HepG2 (cell line): ENCODE results near the gene TMEM143. TPM values are rescaled to one million over a fixed set of nuclear protein-coding genes. Genes with fewer than 3 reads are reported as not detected.

Experiments used
- ATAC-seq: fragments of 200-7000 bp; cut with Tn5 transposase; 3 replicates; pipeline ENCODE4 v1.9.1; 2020; ENCODE audit warnings: mild to moderate bottlenecking, moderate library complexity
- BruUV-seq: library from RNA; stranded (reverse); fragments of 400-500 nt; replicated peaks from 2 replicates; lab custom pipeline; 2021; lab: Mats Ljungman, UMichigan
- CTCF ChIA-PET: fragments of 300-600 bp; formaldehyde crosslinking; extraction: SDS; loops from one replicate; lab custom pipeline; 2021; ENCODE audit warnings: low total read pairs, inconsistent platforms, low intra/inter-chr PET ratio; lab: Yijun Ruan, JAX
- POLR2A ChIA-PET: fragments of 350-600 bp; sonication (Branson Sonifier 250); formaldehyde crosslinking; loops from one replicate; lab custom pipeline; 2020; ENCODE audit warnings: antibody characterized with exemption, inconsistent platforms; lab: Yijun Ruan, JAX
- DNase-seq: peaks from one replicate; pipeline ENCODE4 v3.0.0-alpha.2; 2015; ENCODE audit warnings: low spot score
- FAIRE-seq: peaks from 3 replicates; lab custom pipeline; 2011; peaks lifted over from hg19 to GRCh38; lab: Jason Lieb, UNC
- H2AFZ ChIP-seq: one replicate; pipeline ENCODE4 v1.6.1; 2011; ENCODE audit warnings: low read length, inconsistent platforms
- H3K27ac ChIP-seq: fragments of 300-600 bp; 3 replicates; pipeline ENCODE4 v1.8.0; 2011; ENCODE audit warnings: mixed run types, mild to moderate bottlenecking, mixed read lengths, low read length, inconsistent platforms; ENCODE audit not compliant: insufficient read depth; ENCODE audit errors: extremely low read length
- H3K27me3 ChIP-seq, 2 experiments: fragments of 200-600 bp in 1 of 2; 2 replicates in 1 of 2; 3 replicates in 1 of 2; pipeline versions ENCODE4 v1.6.0 to v1.8.0; 2011; ENCODE audit warnings: low read length in 2 of 2, mild to moderate bottlenecking in 2 of 2, moderate library complexity in 2 of 2, inconsistent platforms in 1 of 2; ENCODE audit not compliant: insufficient read depth in 2 of 2, control insufficient read depth in 1 of 2
- H3K36me3 ChIP-seq, 2 experiments: fragments of 200-600 bp in 1 of 2; replicated peaks in 1 of 2; 2 replicates in 1 of 2; 3 replicates in 1 of 2; pipeline versions ENCODE4 v1.5.1 to v1.8.0; 2011; ENCODE audit warnings: low read length in 2 of 2, inconsistent platforms in 1 of 2; ENCODE audit not compliant: insufficient read depth in 2 of 2, control insufficient read depth in 1 of 2
- H3K4me1 ChIP-seq: 2 replicates; pipeline ENCODE4 v1.5.1; 2012; ENCODE audit warnings: low read length, inconsistent platforms; ENCODE audit not compliant: insufficient read depth
- H3K4me2 ChIP-seq: 2 replicates; pipeline ENCODE4 v1.6.0; 2011; ENCODE audit warnings: low read depth, low read length, inconsistent platforms
- H3K4me3 ChIP-seq, 3 experiments: fragments of 200-600 bp in 1 of 3; sonication (generic), shearing (Covaris generic) in 1 of 3; replicated peaks in 1 of 3; 2 replicates each; pipeline ENCODE4 v1.5.1; 2011 to 2016; ENCODE audit warnings: low read length in 3 of 3, inconsistent platforms in 2 of 3, low read depth in 2 of 3, mild to moderate bottlenecking in 2 of 3, control low read depth in 1 of 3, mixed read lengths in 1 of 3; ENCODE audit not compliant: insufficient read depth in 1 of 3
- H3K79me2 ChIP-seq: one replicate; pipeline ENCODE4 v1.6.1; 2011; ENCODE audit warnings: low read length, inconsistent platforms; ENCODE audit not compliant: insufficient read depth
- H3K9ac ChIP-seq: 2 replicates; pipeline ENCODE4 v1.6.0; 2011; ENCODE audit warnings: mild to moderate bottlenecking, low read depth, low read length, inconsistent platforms; ENCODE audit not compliant: insufficient read depth
- H3K9me3 ChIP-seq: 2 replicates; pipeline ENCODE4 v1.5.1; 2012; ENCODE audit warnings: mild to moderate bottlenecking, low read length
- H4K20me1 ChIP-seq: 2 replicates; pipeline ENCODE4 v1.6.0; 2011; ENCODE audit warnings: inconsistent platforms, mild to moderate bottlenecking, low read length, moderate library complexity; ENCODE audit not compliant: insufficient read depth
- CBX1 ChIP-seq: IDR thresholded peaks from one replicate; pipeline ENCODE4 v1.6.1; 2016; ENCODE audit warnings: antibody characterized with exemption, low read depth
- DDIT3 ChIP-seq: sonication (generic); formaldehyde crosslinking; IDR thresholded peaks from 2 replicates; pipeline ENCODE4 v1.4.0; 2020; ENCODE audit warnings: mild to moderate bottlenecking, missing genetic modification reagents
- JUN ChIP-seq: sonication (generic); formaldehyde crosslinking; IDR thresholded peaks from 2 replicates; pipeline ENCODE4 v1.4.0; 2020; ENCODE audit warnings: mild to moderate bottlenecking, missing genetic modification reagents
- KAT8 ChIP-seq: IDR thresholded peaks from 2 replicates; pipeline ENCODE4 v1.6.1; 2016; ENCODE audit warnings: missing genetic modification reagents, missing compliant biosample characterization
- RFXANK ChIP-seq: IDR thresholded peaks from 2 replicates; pipeline ENCODE4 v1.6.1; 2016
- SNRNP70 ChIP-seq: fragments of 200-400 bp; formaldehyde crosslinking; IDR thresholded peaks from 2 replicates; pipeline ENCODE4 v1.6.1; 2017; ENCODE audit warnings: mild to moderate bottlenecking, low read depth, low read length, moderate library complexity
- SSRP1 ChIP-seq: IDR thresholded peaks from 2 replicates; pipeline ENCODE4 v1.6.1; 2016; ENCODE audit warnings: control low read depth
- STAG1 ChIP-seq: sonication (generic); formaldehyde crosslinking; IDR thresholded peaks from 2 replicates; pipeline ENCODE4 v1.4.0; 2020; ENCODE audit warnings: missing genetic modification reagents
- TEAD2 ChIP-seq: sonication (generic); formaldehyde crosslinking; IDR thresholded peaks from 2 replicates; pipeline ENCODE4 v1.9.0; 2021; ENCODE audit warnings: missing genetic modification reagents
- THAP11 ChIP-seq: IDR thresholded peaks from 2 replicates; pipeline ENCODE4 v1.6.1; 2016; ENCODE audit warnings: missing biosample characterization, missing genetic modification reagents
- ZFP82 ChIP-seq: sonication (generic); formaldehyde crosslinking; IDR thresholded peaks from 2 replicates; pipeline ENCODE4 v1.5.1; 2020; ENCODE audit warnings: mild to moderate bottlenecking, missing genetic modification reagents, borderline replicate concordance
- ZIK1 ChIP-seq: sonication (generic); formaldehyde crosslinking; IDR thresholded peaks from 2 replicates; pipeline ENCODE4 v1.5.0; 2020; ENCODE audit warnings: mild to moderate bottlenecking, low read depth, missing genetic modification reagents, borderline replicate concordance
- ZKSCAN5 ChIP-seq: sonication (generic); formaldehyde crosslinking; IDR thresholded peaks from 2 replicates; pipeline ENCODE4 v1.5.1; 2020; ENCODE audit warnings: mild to moderate bottlenecking, missing genetic modification reagents
- ZNF17 ChIP-seq: sonication (generic); formaldehyde crosslinking; IDR thresholded peaks from 2 replicates; pipeline ENCODE4 v1.5.0; 2020; ENCODE audit warnings: mild to moderate bottlenecking, missing genetic modification reagents
- ZNF264 ChIP-seq: sonication (generic); formaldehyde crosslinking; IDR thresholded peaks from 2 replicates; pipeline ENCODE4 v1.4.0; 2020; ENCODE audit warnings: missing genetic modification reagents
- ZNF44 ChIP-seq: sonication (generic); formaldehyde crosslinking; IDR thresholded peaks from 2 replicates; pipeline ENCODE4 v1.5.1; 2020; ENCODE audit warnings: mild to moderate bottlenecking, missing genetic modification reagents
- ZNF563 ChIP-seq: sonication (generic); formaldehyde crosslinking; IDR thresholded peaks from 2 replicates; pipeline ENCODE4 v1.8.0; 2022; ENCODE audit warnings: mild to moderate bottlenecking, moderate library complexity, missing genetic modification reagents
- ZNF570 ChIP-seq: sonication (generic); formaldehyde crosslinking; IDR thresholded peaks from 2 replicates; pipeline ENCODE4 v1.4.0; 2020; ENCODE audit warnings: mild to moderate bottlenecking, missing genetic modification reagents, borderline replicate concordance
- ZNF614 ChIP-seq: IDR thresholded peaks from 2 replicates; pipeline ENCODE4 v1.6.1; 2018; ENCODE audit warnings: missing biosample characterization, missing genetic modification reagents, inconsistent platforms, borderline replicate concordance
- ZNF7 ChIP-seq: IDR thresholded peaks from 2 replicates; pipeline ENCODE4 v1.6.1; 2016; ENCODE audit warnings: missing biosample characterization, missing genetic modification reagents
- ZNF770 ChIP-seq: sonication (generic); formaldehyde crosslinking; IDR thresholded peaks from 2 replicates; pipeline ENCODE4 v1.5.0; 2020; ENCODE audit warnings: mild to moderate bottlenecking, missing genetic modification reagents
- ZNF792 ChIP-seq: IDR thresholded peaks from 2 replicates; pipeline ENCODE4 v1.6.1; 2016
- ZNF891 ChIP-seq: sonication (generic); formaldehyde crosslinking; IDR thresholded peaks from 2 replicates; pipeline ENCODE4 v1.5.0; 2020; ENCODE audit warnings: mild to moderate bottlenecking, missing genetic modification reagents
- ZSCAN29 ChIP-seq: sonication (generic); formaldehyde crosslinking; conservative IDR thresholded peaks from 2 replicates; pipeline ENCODE4 v1.4.0; 2020; ENCODE audit warnings: mild to moderate bottlenecking, missing genetic modification reagents
- WGBS: methylation state at CpG from one replicate; pipeline ENCODE4 v1.1.6; 2017; ENCODE audit warnings: low lambda C conversion rate; 5-methylcytosine and 5-hydroxymethylcytosine counted together
- in situ Hi-C: cut with HindIII; loops from 2 replicates; pipeline ENCODE4 v1.10.0; 2017; ENCODE audit warnings: low pct_unique_long_range_greater_than_20kb; ENCODE audit not compliant: extremely low pct_ligation_motif_present
- intact Hi-C: fragments of 100-400 bp; cut with micrococcal nuclease; formaldehyde crosslinking; loops from one replicate; pipeline ENCODE4 v1.10.0; 2022; ENCODE audit not compliant: unreplicated experiment
- polyA plus RNA-seq, 8 experiments: library from polyadenylated mRNA; depleted of rRNA in 3 of 8; stranded (reverse) in 7 of 8; unstranded in 1 of 8; fragments of >200 nt; fragmentation: Illumina TruSeq in 4 of 8; extraction: Trizol in 4 of 8; gene quantifications; 2 replicates each; pipeline versions ENCODE4 v1.2.1 to v1.2.3, GENCODE V29; 2011 to 2016; ENCODE audit warnings: low read depth in 4 of 8, missing spikeins in 1 of 8, mixed read lengths in 1 of 8; ENCODE audit not compliant: insufficient read depth in 1 of 8
- total RNA-seq, 5 experiments: library from RNA; depleted of rRNA; stranded (reverse); fragments of >200 nt; fragmentation: Illumina TruSeq; extraction: Trizol; gene quantifications; 2 replicates each; pipeline ENCODE4 v1.2.3, GENCODE V29; 2016; ENCODE audit warnings: low read depth in 1 of 5
- TF ChIP-seq, protein P1 (sequence below): sonication (generic); formaldehyde crosslinking; IDR thresholded peaks from 2 replicates; pipeline ENCODE4 v1.5.0; 2020; ENCODE audit warnings: mild to moderate bottlenecking, missing genetic modification reagents, moderate library complexity

The TMEM143 gene
- total and polyA plus RNA-seq, 2 of the 13 experiments (the other 11 are each of a cell fraction or from before 2014, with no cell fraction given), result 7.7 to 11.3 TPM

DNA sequence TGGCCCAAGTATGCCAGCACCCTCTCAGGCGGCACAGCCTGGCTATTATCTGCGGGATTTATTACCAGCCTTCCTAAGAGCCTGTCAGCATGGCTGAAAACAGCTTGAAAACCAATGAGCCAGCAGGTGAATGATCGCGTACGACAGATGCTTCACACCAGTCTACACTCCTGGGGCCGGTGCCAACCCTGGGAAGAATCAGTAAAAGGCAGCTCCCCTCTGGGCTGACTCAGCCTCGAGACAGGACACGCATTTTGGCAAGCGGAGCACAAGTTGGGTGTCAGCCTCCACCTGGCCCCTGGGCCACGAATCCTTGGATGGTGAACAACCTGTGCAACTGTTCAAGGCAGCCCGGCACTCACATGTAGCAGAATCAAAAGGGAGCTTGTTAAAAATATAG, 22.7 kb downstream of the TMEM143 start:
- CTCF ChIA-PET, result no interaction called here

GRCh38 chr19:48338802-48339503, 24.8 kb downstream of the TMEM143 start:
- Histone ChIP-seq H3K4me1 (no peaks in the 10 kb centered on the region), H2AFZ (no peak overlapping the region), H3K9ac (no peak overlapping the region), H3K79me2 (no peaks in the 10 kb centered on the region), H3K4me2 (no peak overlapping the region), H4K20me1 (no peaks in the 10 kb centered on the region), H3K27me3 (no peaks in the 10 kb centered on the region), H3K9me3 (no peaks in the 10 kb centered on the region), H3K4me3 (no peak overlapping the region), H3K27ac (no peak overlapping the region), H3K36me3 (peaks cover 1 to 17% of the 10 kb centered on the region in 2 experiments; a peak in 4 of 5 replicates)
- BruUV-seq, result no TSS peak
- TF ChIP-seq SSRP1 (CRISPR knock-in tag), result no peak
- no peak for TF ChIP-seq THAP11 (CRISPR knock-in tag)
- TF ChIP-seq, protein P1, sequence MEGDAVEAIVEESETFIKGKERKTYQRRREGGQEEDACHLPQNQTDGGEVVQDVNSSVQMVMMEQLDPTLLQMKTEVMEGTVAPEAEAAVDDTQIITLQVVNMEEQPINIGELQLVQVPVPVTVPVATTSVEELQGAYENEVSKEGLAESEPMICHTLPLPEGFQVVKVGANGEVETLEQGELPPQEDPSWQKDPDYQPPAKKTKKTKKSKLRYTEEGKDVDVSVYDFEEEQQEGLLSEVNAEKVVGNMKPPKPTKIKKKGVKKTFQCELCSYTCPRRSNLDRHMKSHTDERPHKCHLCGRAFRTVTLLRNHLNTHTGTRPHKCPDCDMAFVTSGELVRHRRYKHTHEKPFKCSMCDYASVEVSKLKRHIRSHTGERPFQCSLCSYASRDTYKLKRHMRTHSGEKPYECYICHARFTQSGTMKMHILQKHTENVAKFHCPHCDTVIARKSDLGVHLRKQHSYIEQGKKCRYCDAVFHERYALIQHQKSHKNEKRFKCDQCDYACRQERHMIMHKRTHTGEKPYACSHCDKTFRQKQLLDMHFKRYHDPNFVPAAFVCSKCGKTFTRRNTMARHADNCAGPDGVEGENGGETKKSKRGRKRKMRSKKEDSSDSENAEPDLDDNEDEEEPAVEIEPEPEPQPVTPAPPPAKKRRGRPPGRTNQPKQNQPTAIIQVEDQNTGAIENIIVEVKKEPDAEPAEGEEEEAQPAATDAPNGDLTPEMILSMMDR (CRISPR knock-in tag), result peak; percentile 53
- peak; percentile 37; the same call in 1 of the 2 replicates for TF ChIP-seq STAG1 (CRISPR knock-in tag)
- no peak for TF ChIP-seq RFXANK
- no peak for TF ChIP-seq ZNF563 (CRISPR knock-in tag)
- no peak for TF ChIP-seq ZNF770 (CRISPR knock-in tag)
- in situ Hi-C loops, result no loop called here
- DNase-seq (no peak), ATAC-seq (no peak; the same call in 2 of the 3 replicates), FAIRE-seq (no peak)
- CTCF ChIA-PET, result no interaction called here
- 95% methylated on average over 9 of the region's 14 CpGs for WGBS
- intact Hi-C loops, result no loop called here
- POLR2A ChIA-PET, result no interaction called here

More for the DNA sequence above, 22.7 kb downstream of the TMEM143 start:
- no peaks in the 10 kb centered on the region for H3K79me2 ChIP-seq
- POLR2A ChIA-PET, result no interaction called here
- H2AFZ ChIP-seq, result no peak overlapping the region
- DNase-seq, result no peak
- BruUV-seq, result no TSS peak
- no peak overlapping the region for H3K9ac ChIP-seq
- H3K4me2 ChIP-seq, result no peak overlapping the region
- no peak overlapping the region for H3K27ac ChIP-seq
- no peak for ATAC-seq
- no peaks in the 10 kb centered on the region for H4K20me1 ChIP-seq
- 97% methylated on average over 7 of the region's 11 CpGs for WGBS
- TF ChIP-seq ZNF17 (CRISPR knock-in tag), result no peak
- TF ChIP-seq ZNF891 (CRISPR knock-in tag), result no peak
- no peak for TF ChIP-seq CBX1
- TF ChIP-seq ZNF792 (CRISPR knock-in tag), result no peak
- no peak for TF ChIP-seq SNRNP70
- TF ChIP-seq ZFP82, result no peak
- no peak for TF ChIP-seq KAT8 (CRISPR knock-in tag)
- TF ChIP-seq ZNF264 (CRISPR knock-in tag), result no peak
- no peak for TF ChIP-seq ZIK1 (CRISPR knock-in tag)
- no peak for TF ChIP-seq ZNF7 (CRISPR knock-in tag)
- no peak for TF ChIP-seq ZNF570 (CRISPR knock-in tag)
- no peak for TF ChIP-seq ZNF614
- TF ChIP-seq TEAD2 (CRISPR knock-in tag), result no peak
- TF ChIP-seq JUN (CRISPR knock-in tag), result no peak
- TF ChIP-seq ZSCAN29 (CRISPR knock-in tag), result no peak
- no peak for TF ChIP-seq DDIT3
- TF ChIP-seq ZNF44 (CRISPR knock-in tag), result no peak
- no peak for TF ChIP-seq ZKSCAN5 (CRISPR knock-in tag)
- TF ChIP-seq, all 625 proteins: peak for 0
- intact Hi-C loops (no loop called here), in situ Hi-C loops (no loop called here)
- Histone ChIP-seq H3K36me3 (peaks cover 1 to 17% of the 10 kb centered on the region in 2 experiments; a peak in 4 of 5 replicates), H3K4me3 (no peak overlapping the region), H3K9me3 (no peaks in the 10 kb centered on the region), H3K27me3 (no peaks in the 10 kb centered on the region), H3K4me1 (no peaks in the 10 kb centered on the region)
- no peak for FAIRE-seq
